Activated T-helper 1 cell treated with anti-CD3 and anti-CD28 coated beads, Interleukin-12 subunit alpha, Interleukin-12 subunit beta, Interleukin-2, Interleukin-4 antibody, amounts not matched to agents 30 ng/mL and 10 ng/mL and 1 ng/mL, durations not matched to agents 14 hours and 24 hours and 36 hours (primary cell): ENCODE measurements around the gene POLR3C. TPM values are rescaled to one million over a fixed set of nuclear protein-coding genes. Genes with fewer than 3 reads are reported as not detected.
"Not testable (repeated sequence)": the region's sequence is repeated elsewhere in the genome, so short reads cannot be mapped to it uniquely, and the experiment has no call there.

Experiments
- DNase-seq: peaks from one replicate; pipeline ENCODE4 v3.0.0; 2021; ENCODE audit warnings: low spot score
- H3K27ac Mint-ChIP-seq: one replicate; pipeline ENCODE4 v1.8.0; 2021; ENCODE audit warnings: mild to moderate bottlenecking, mixed read lengths
- H3K27me3 Mint-ChIP-seq: one replicate; pipeline ENCODE4 v1.8.0; 2022; ENCODE audit warnings: mild to moderate bottlenecking, moderate library complexity, mixed read lengths; ENCODE audit not compliant: insufficient read depth
- H3K36me3 Mint-ChIP-seq: one replicate; pipeline ENCODE4 v1.8.0; 2021; ENCODE audit warnings: low read depth, mixed read lengths
- H3K4me1 Mint-ChIP-seq: one replicate; pipeline ENCODE4 v1.8.0; 2021; ENCODE audit warnings: low read depth, mixed read lengths
- H3K4me3 Mint-ChIP-seq: one replicate; pipeline ENCODE4 v1.8.0; 2021; ENCODE audit warnings: mild to moderate bottlenecking, moderate library complexity, mixed read lengths
- H3K9me3 Mint-ChIP-seq: one replicate; pipeline ENCODE4 v1.8.0; 2021; ENCODE audit warnings: mixed read lengths
- intact Hi-C: fragments of 100-400 bp; cut with micrococcal nuclease; formaldehyde crosslinking; loops from one replicate; pipeline ENCODE4 v1.15.1; 2024
- total RNA-seq: library from RNA; stranded (reverse); gene quantifications from 2 replicates; pipeline ENCODE4 v1.2.3, GENCODE V29; 2022

POLR3C gene
- total RNA-seq, 1 donor from 2014 or later, result 44.5 TPM

- intact Hi-C loops, result no loop called here
- peaks cover 39% of the 10 kb centered on the region for H3K9me3 Mint-ChIP-seq
- peaks cover 38% of the 10 kb centered on the region for H3K4me1 Mint-ChIP-seq
- DNase-seq, result no peak
- H3K27ac Mint-ChIP-seq, result no peak overlapping the region
- no peak overlapping the region for H3K4me3 Mint-ChIP-seq
- H3K27me3 Mint-ChIP-seq, result no peaks in the 10 kb centered on the region
- peaks cover 33% of the 10 kb centered on the region for H3K36me3 Mint-ChIP-seq
Observed at GRCh38 chr1:145799806-145800205, 24.2 kb upstream of the POLR3C start.

- no peaks in the 10 kb centered on the region for H3K27me3 Mint-ChIP-seq
- intact Hi-C loops, result no loop called here
- H3K4me3 Mint-ChIP-seq, result no peak overlapping the region
- peaks cover 4% of the 10 kb centered on the region for H3K9me3 Mint-ChIP-seq
- peaks cover 26% of the 10 kb centered on the region for H3K4me1 Mint-ChIP-seq
- H3K27ac Mint-ChIP-seq, result no peak overlapping the region
- H3K36me3 Mint-ChIP-seq, result peaks cover 14% of the 10 kb centered on the region
- DNase-seq, result no peak
Observed at GRCh38 chr1:145804235-145805045, 19.6 kb upstream of the POLR3C start.

- H3K4me1 Mint-ChIP-seq, result peaks cover 23% of the 10 kb centered on the region
- intact Hi-C loops, result no loop called here
- no peak overlapping the region for H3K4me3 Mint-ChIP-seq
Observed at GRCh38 chr1:145805057-145805456, 18.9 kb upstream of the POLR3C start.

GRCh38 chr1:145806408-145806807, 17.6 kb upstream of the POLR3C start:
- H3K27ac Mint-ChIP-seq, result no peak overlapping the region
- no peak for DNase-seq
- no peak overlapping the region for H3K4me3 Mint-ChIP-seq
- intact Hi-C loops, result no loop called here
- H3K4me1 Mint-ChIP-seq, result peaks cover 21% of the 10 kb centered on the region
- peaks cover 10% of the 10 kb centered on the region for H3K36me3 Mint-ChIP-seq
- no peaks in the 10 kb centered on the region for H3K27me3 Mint-ChIP-seq
- H3K9me3 Mint-ChIP-seq, result no peaks in the 10 kb centered on the region

More at GRCh38 chr1:145805057-145805456, 18.9 kb upstream of the POLR3C start:
- DNase-seq, result no peak
- Mint-ChIP-seq H3K9me3 (no peaks in the 10 kb centered on the region), H3K36me3 (peaks cover 10% of the 10 kb centered on the region), H3K27me3 (no peaks in the 10 kb centered on the region), H3K27ac (no peak overlapping the region)

- Mint-ChIP-seq H3K36me3 (peaks cover 8% of the 10 kb centered on the region), H3K4me3 (no peak overlapping the region), H3K9me3 (no peaks in the 10 kb centered on the region), H3K27me3 (no peaks in the 10 kb centered on the region), H3K4me1 (peaks cover 17% of the 10 kb centered on the region), H3K27ac (no peak overlapping the region)
- no peak for DNase-seq
- intact Hi-C loops, result no loop called here
Observed at GRCh38 chr1:145806844-145807243, 17.2 kb upstream of the POLR3C start.

- H3K36me3 Mint-ChIP-seq, H3K4me1 Mint-ChIP-seq, H3K4me3 Mint-ChIP-seq, intact Hi-C loops, DNase-seq, H3K9me3 Mint-ChIP-seq, H3K27me3 Mint-ChIP-seq, H3K27ac Mint-ChIP-seq: not testable (repeated sequence)
Observed at GRCh38 chr1:145812977-145813810, 10.8 kb upstream of the POLR3C start.

- H3K4me1 Mint-ChIP-seq, H3K4me3 Mint-ChIP-seq, intact Hi-C loops, H3K27me3 Mint-ChIP-seq, H3K36me3 Mint-ChIP-seq, H3K9me3 Mint-ChIP-seq, DNase-seq, H3K27ac Mint-ChIP-seq: not testable (repeated sequence)
Observed at GRCh38 chr1:145818095-145818494, 5.9 kb upstream of the POLR3C start.

- H3K4me3 Mint-ChIP-seq, DNase-seq, H3K9me3 Mint-ChIP-seq, H3K27me3 Mint-ChIP-seq, H3K27ac Mint-ChIP-seq: not testable (repeated sequence)
- H3K36me3 Mint-ChIP-seq, result peaks cover 20% of the 10 kb centered on the region
- peaks cover 29% of the 10 kb centered on the region for H3K4me1 Mint-ChIP-seq
- intact Hi-C loops, result loop anchor here (5.0 kb wide), 1 partner anchor 101 kb away; no protein-coding TSS in a partner anchor
Observed at GRCh38 chr1:145822779-145823331, 1.1 kb upstream of the POLR3C start.

- peak overlapping the region; percentile 99 for H3K4me3 Mint-ChIP-seq
- peaks cover 32% of the 10 kb centered on the region for H3K36me3 Mint-ChIP-seq
- H3K9me3 Mint-ChIP-seq, result no peaks in the 10 kb centered on the region
- peak overlapping the region; percentile 94 for H3K27ac Mint-ChIP-seq
- peaks cover 38% of the 10 kb centered on the region for H3K4me1 Mint-ChIP-seq
- H3K27me3 Mint-ChIP-seq, result no peaks in the 10 kb centered on the region
- intact Hi-C loops, result loop anchor here (2.0 to 5.0 kb wide), 2 partner anchors 52 to 102 kb away; no protein-coding TSS in a partner anchor
- DNase-seq, result no peak
Observed at GRCh38 chr1:145824499-145824842, 471 bp downstream of the POLR3C start.

GRCh38 chr1:145826030-145826429, 2.0 kb downstream of the POLR3C start:
- peaks cover 40% of the 10 kb centered on the region for H3K36me3 Mint-ChIP-seq
- intact Hi-C loops, result no loop called here
- peaks cover 38% of the 10 kb centered on the region for H3K4me1 Mint-ChIP-seq

GRCh38 chr1:145827966-145828365, 4.0 kb downstream of the POLR3C start:
- H3K4me3 Mint-ChIP-seq, result peak overlapping the region; percentile 4
- H3K27ac Mint-ChIP-seq, result peak overlapping the region; percentile 83
- DNase-seq, result no peak
- intact Hi-C loops, result no loop called here
- H3K27me3 Mint-ChIP-seq, result no peaks in the 10 kb centered on the region
- peaks cover 51% of the 10 kb centered on the region for H3K36me3 Mint-ChIP-seq
- H3K4me1 Mint-ChIP-seq, result peaks cover 44% of the 10 kb centered on the region
- no peaks in the 10 kb centered on the region for H3K9me3 Mint-ChIP-seq

More at GRCh38 chr1:145826030-145826429, 2.0 kb downstream of the POLR3C start:
- Mint-ChIP-seq H3K27me3 (no peaks in the 10 kb centered on the region), H3K9me3 (no peaks in the 10 kb centered on the region), H3K27ac (peak overlapping the region; percentile 30), H3K4me3 (peak overlapping the region; percentile 99)
- no peak for DNase-seq

- Mint-ChIP-seq H3K4me3 (peak overlapping the region; percentile 4), H3K9me3 (no peaks in the 10 kb centered on the region)
Observed at GRCh38 chr1:145828367-145829026, 4.5 kb downstream of the POLR3C start.

More at GRCh38 chr1:145828367-145829026, 4.5 kb downstream of the POLR3C start:
- H3K27ac Mint-ChIP-seq, result peak overlapping the region; percentile 83
- H3K36me3 Mint-ChIP-seq, result peaks cover 56% of the 10 kb centered on the region
- intact Hi-C loops, result no loop called here
- H3K4me1 Mint-ChIP-seq, result peaks cover 44% of the 10 kb centered on the region
- no peaks in the 10 kb centered on the region for H3K27me3 Mint-ChIP-seq
- DNase-seq, result no peak
